Parathyroid adenoma (tissue), 2 donors: ENCODE measurements around the gene ACOD1.
"Not testable (repeated sequence)": the region's sequence is repeated elsewhere in the genome, so short reads cannot be mapped to it uniquely, and the experiment has no call there.

Source experiments
- H2AFZ ChIP-seq: fragments of 300-600 bp; sonication (generic); one replicate; pipeline ENCODE4 v1.7.0; 2017; ENCODE audit warnings: antibody characterized with exemption, mild to moderate bottlenecking
- H3K27ac ChIP-seq: fragments of 300-600 bp; sonication (generic); one replicate; pipeline ENCODE4 v1.7.0; 2017
- H3K27me3 ChIP-seq: fragments of 300-600 bp; sonication (generic); one replicate; pipeline ENCODE4 v1.7.0; 2017; ENCODE audit warnings: low read length; ENCODE audit not compliant: control insufficient read depth, insufficient read depth
- H3K36me3 ChIP-seq: fragments of 300-600 bp; sonication (generic); one replicate; pipeline ENCODE4 v1.7.0; 2017; ENCODE audit warnings: low read length; ENCODE audit not compliant: control insufficient read depth, insufficient read depth
- H3K4me1 ChIP-seq: fragments of 300-600 bp; sonication (generic); one replicate; pipeline ENCODE4 v1.7.0; 2017; ENCODE audit warnings: control low read depth
- H3K4me2 ChIP-seq: fragments of 300-600 bp; sonication (generic); one replicate; pipeline ENCODE4 v1.7.0; 2017; ENCODE audit warnings: low read length
- H3K4me3 ChIP-seq: fragments of 300-600 bp; sonication (generic); one replicate; pipeline ENCODE4 v1.7.0; 2017; ENCODE audit warnings: low read depth, low read length
- H3K79me2 ChIP-seq: fragments of 300-600 bp; sonication (generic); one replicate; pipeline ENCODE4 v1.7.0; 2017; ENCODE audit warnings: control low read depth
- H3K9ac ChIP-seq: fragments of 300-600 bp; sonication (generic); one replicate; pipeline ENCODE4 v1.7.0; 2017; ENCODE audit warnings: mild to moderate bottlenecking
- H3K9me3 ChIP-seq: fragments of 300-600 bp; sonication (generic); one replicate; pipeline ENCODE4 v1.7.0; 2017; ENCODE audit warnings: low read length; ENCODE audit not compliant: control insufficient read depth
- CTCF ChIP-seq: fragments of 300-600 bp; sonication (generic); IDR thresholded peaks from one replicate; pipeline ENCODE4 v1.7.0; 2017; ENCODE audit warnings: antibody characterized with exemption, mild to moderate bottlenecking
- donor health status: primary hyperparathyroidism.

Gene ACOD1

GRCh38 chr13:76913898-76914297, 34.4 kb upstream of the ACOD1 start:
- Histone ChIP-seq H3K9me3 (no peaks in the 10 kb centered on the region), H2AFZ (no peak overlapping the region), H3K27ac (no peak overlapping the region), H3K27me3 (no peaks in the 10 kb centered on the region), H3K9ac (no peak overlapping the region), H3K4me2 (no peak overlapping the region), H3K36me3 (no peaks in the 10 kb centered on the region), H3K4me3 (no peak overlapping the region), H3K79me2 (no peaks in the 10 kb centered on the region), H3K4me1 (no peaks in the 10 kb centered on the region)
- TF ChIP-seq CTCF, result no peak

- Histone ChIP-seq H3K79me2 (no peaks in the 10 kb centered on the region), H3K9ac (no peak overlapping the region), H3K9me3 (no peaks in the 10 kb centered on the region), H2AFZ (no peak overlapping the region), H3K4me2 (no peak overlapping the region), H3K4me1 (no peaks in the 10 kb centered on the region), H3K4me3 (no peak overlapping the region), H3K36me3 (no peaks in the 10 kb centered on the region), H3K27me3 (no peaks in the 10 kb centered on the region), H3K27ac (no peak overlapping the region)
- no peak for TF ChIP-seq CTCF
These were observed 31.2 kb upstream of the ACOD1 start for GRCh38 chr13:76917095-76917494.

- not testable (repeated sequence) for H3K79me2 ChIP-seq, H3K4me1 ChIP-seq, H3K9ac ChIP-seq, H3K27ac ChIP-seq, H3K4me3 ChIP-seq, H3K4me2 ChIP-seq, H3K9me3 ChIP-seq, H2AFZ ChIP-seq, H3K36me3 ChIP-seq, H3K27me3 ChIP-seq
These were observed 30.4 kb upstream of the ACOD1 start for GRCh38 chr13:76917755-76918481.

- H3K4me2 ChIP-seq, result no peak overlapping the region
- H3K27me3 ChIP-seq, result no peaks in the 10 kb centered on the region
- no peaks in the 10 kb centered on the region for H3K4me1 ChIP-seq
- H3K27ac ChIP-seq, result no peak overlapping the region
- no peaks in the 10 kb centered on the region for H3K79me2 ChIP-seq
- no peak overlapping the region for H2AFZ ChIP-seq
- H3K9me3 ChIP-seq, result no peaks in the 10 kb centered on the region
- H3K36me3 ChIP-seq, result no peaks in the 10 kb centered on the region
- H3K9ac ChIP-seq, result no peak overlapping the region
- no peak overlapping the region for H3K4me3 ChIP-seq
- no peak for TF ChIP-seq CTCF
These were observed 26.8 kb upstream of the ACOD1 start for GRCh38 chr13:76921516-76921915.

- no peaks in the 10 kb centered on the region for H3K36me3 ChIP-seq
- no peak overlapping the region for H2AFZ ChIP-seq
- no peak for TF ChIP-seq CTCF
- H3K9ac ChIP-seq, result no peak overlapping the region
- no peak overlapping the region for H3K4me2 ChIP-seq
- H3K4me1 ChIP-seq, result no peaks in the 10 kb centered on the region
- H3K79me2 ChIP-seq, result no peaks in the 10 kb centered on the region
- no peaks in the 10 kb centered on the region for H3K27me3 ChIP-seq
- H3K27ac ChIP-seq, result no peak overlapping the region
- no peaks in the 10 kb centered on the region for H3K9me3 ChIP-seq
- no peak overlapping the region for H3K4me3 ChIP-seq
These were observed 23.2 kb upstream of the ACOD1 start for GRCh38 chr13:76925115-76925514.
